Breast epithelium (tissue), 3 donors: ENCODE results near the gene SFMBT2.

Source experiments
- CTCF ChIP-seq, 3 donors: fragments of 450-650 bp; IDR thresholded peaks; one replicate each; pipeline ENCODE4 v1.5.1; 2016 to 2017; ENCODE audit warnings: antibody characterized with exemption in 3 of 3, mild to moderate bottlenecking in 3 of 3, moderate library complexity in 3 of 3
- POLR2A ChIP-seq: fragments of 450-650 bp; IDR thresholded peaks from one replicate; pipeline ENCODE4 v1.6.1; 2016; ENCODE audit warnings: antibody characterized with exemption, mild to moderate bottlenecking, moderate library complexity

- no peak for TF ChIP-seq CTCF (IDR thresholded peaks at IDR 0.05)
- no peak for TF ChIP-seq POLR2A
Observed at GRCh38 chr10:7441403-7442147, 30.7 kb upstream of the SFMBT2 start.
